IMR-90 (cell line): ENCODE results near the gene AKIRIN2. TPM values are rescaled to one million over a fixed set of nuclear protein-coding genes. Genes with fewer than 3 reads are reported as not detected.
A peak's percentile ranks its signal among the peaks of the same experiment; 100 is the strongest.

Source experiments
- ATAC-seq: fragments of 200-7000 bp; cut with Tn5 transposase; 2 replicates; pipeline ENCODE4 v1.9.1; 2020; ENCODE audit warnings: low read depth, mild to moderate bottlenecking, moderate library complexity
- BruUV-seq: library from RNA; stranded (reverse); fragments of 400-500 nt; replicated peaks from 2 replicates; lab custom pipeline; 2021; lab: Mats Ljungman, UMichigan
- CTCF ChIA-PET: fragments of 300-600 bp; formaldehyde crosslinking; extraction: SDS; loops from one replicate; lab custom pipeline; 2021; ENCODE audit warnings: antibody characterized with exemption; lab: Yijun Ruan, JAX
- POLR2A ChIA-PET: fragments of 300-600 bp; sonication (Branson Sonifier 250); formaldehyde crosslinking; loops from one replicate; lab custom pipeline; 2022; ENCODE audit warnings: antibody characterized with exemption; ENCODE audit not compliant: unreplicated experiment; lab: Charles Lee
- DNase-seq: peaks from one replicate; pipeline ENCODE4 v3.0.0; 2013
- H2AFZ ChIP-seq: replicated peaks from 2 replicates; pipeline ENCODE3; 2013; ENCODE audit warnings: low read length, mild to moderate bottlenecking; ENCODE audit not compliant: poor library complexity
- H2AK5ac ChIP-seq: 2 replicates; pipeline ENCODE4 v1.6.1; 2013; ENCODE audit warnings: low read depth, low read length, inconsistent platforms
- H2AK9ac ChIP-seq: replicated peaks from 2 replicates; pipeline ENCODE3; 2013; ENCODE audit warnings: mild to moderate bottlenecking, low read depth, low read length, moderate library complexity; ENCODE audit not compliant: poor library complexity
- H2BK120ac ChIP-seq: 2 replicates; pipeline ENCODE4 v1.6.1; 2013; ENCODE audit warnings: low read depth, low read length, inconsistent platforms
- H2BK15ac ChIP-seq: 3 replicates; pipeline ENCODE4 v1.6.1; 2013; ENCODE audit warnings: low read depth, low read length, inconsistent platforms
- H2BK20ac ChIP-seq: 2 replicates; pipeline ENCODE4 v1.6.1; 2013; ENCODE audit warnings: low read depth, mild to moderate bottlenecking, inconsistent platforms, low read length, moderate library complexity
- H2BK5ac ChIP-seq: 2 replicates; pipeline ENCODE4 v1.6.1; 2013; ENCODE audit warnings: mild to moderate bottlenecking, low read depth, low read length, inconsistent platforms; ENCODE audit not compliant: poor library complexity, severe bottlenecking
- H3K14ac ChIP-seq: replicated peaks from 2 replicates; pipeline ENCODE4 v1.6.1; 2013; ENCODE audit warnings: low read depth, low read length, inconsistent platforms
- H3K18ac ChIP-seq: 2 replicates; pipeline ENCODE4 v1.6.1; 2013; ENCODE audit warnings: low read depth, low read length, control low read depth
- H3K23ac ChIP-seq: 2 replicates; pipeline ENCODE4 v1.6.1; 2013; ENCODE audit warnings: low read depth, low read length, inconsistent platforms
- H3K27ac ChIP-seq: 2 replicates; pipeline ENCODE4 v1.5.1; 2013; ENCODE audit warnings: mild to moderate bottlenecking, control low read depth, low read length; ENCODE audit not compliant: insufficient read depth
- H3K27me3 ChIP-seq: 2 replicates; pipeline ENCODE4 v1.6.1; 2013; ENCODE audit warnings: low read length; ENCODE audit not compliant: control insufficient read depth, insufficient read depth
- H3K36me3 ChIP-seq: 2 replicates; pipeline ENCODE4 v1.6.1; 2013; ENCODE audit warnings: low read length, mixed read lengths; ENCODE audit not compliant: control insufficient read depth, insufficient read depth
- H3K4ac ChIP-seq: 2 replicates; pipeline ENCODE4 v1.6.1; 2013; ENCODE audit warnings: low read depth, low read length, inconsistent platforms
- H3K4me1 ChIP-seq: 2 replicates; pipeline ENCODE4 v1.6.1; 2013; ENCODE audit warnings: low read length, mixed read lengths; ENCODE audit not compliant: control insufficient read depth, insufficient read depth
- H3K4me2 ChIP-seq: 2 replicates; pipeline ENCODE4 v1.6.1; 2013; ENCODE audit warnings: low read depth, mild to moderate bottlenecking, control low read depth, low read length, moderate library complexity
- H3K4me3 ChIP-seq: 2 replicates; pipeline ENCODE4 v1.5.1; 2013; ENCODE audit warnings: low read depth, mild to moderate bottlenecking, control low read depth, low read length, moderate library complexity; ENCODE audit not compliant: insufficient read depth
- H3K56ac ChIP-seq: 2 replicates; pipeline ENCODE4 v1.6.1; 2013; ENCODE audit warnings: low read length, inconsistent platforms; ENCODE audit not compliant: insufficient read depth; ENCODE audit errors: extremely low read depth
- H3K79me1 ChIP-seq, 2 experiments: 2 replicates each; pipeline ENCODE4 v1.6.1; 2013; ENCODE audit warnings: low read length in 2 of 2, inconsistent platforms in 1 of 2, low read depth in 1 of 2
- H3K9ac ChIP-seq: 2 replicates; pipeline ENCODE4 v1.6.1; 2013; ENCODE audit warnings: low read depth, low read length, control low read depth
- H3K9me1 ChIP-seq: 2 replicates; pipeline ENCODE4 v1.6.1; 2013; ENCODE audit warnings: low read length, inconsistent platforms; ENCODE audit not compliant: insufficient read depth
- H3K9me3 ChIP-seq: 2 replicates; pipeline ENCODE4 v1.6.1; 2013; ENCODE audit warnings: low read length; ENCODE audit not compliant: control insufficient read depth, insufficient read depth
- H4K20me1 ChIP-seq: 2 replicates; pipeline ENCODE4 v1.6.1; 2013; ENCODE audit warnings: low read length, inconsistent platforms; ENCODE audit not compliant: insufficient read depth
- H4K5ac ChIP-seq: 2 replicates; pipeline ENCODE4 v1.6.1; 2013; ENCODE audit warnings: mild to moderate bottlenecking, low read depth, low read length, control low read depth
- H4K8ac ChIP-seq, 2 experiments: 2 replicates each; pipeline ENCODE4 v1.6.1; 2013; ENCODE audit warnings: low read depth in 2 of 2, low read length in 2 of 2, control low read depth in 1 of 2, inconsistent platforms in 1 of 2
- H4K91ac ChIP-seq: 2 replicates; pipeline ENCODE4 v1.6.1; 2013; ENCODE audit warnings: low read depth, low read length, inconsistent platforms; ENCODE audit not compliant: insufficient read depth
- BHLHE40 ChIP-seq: fragments of 150-350 bp; IDR thresholded peaks from 2 replicates; pipeline ENCODE4 v1.6.1; 2016; ENCODE audit warnings: mild to moderate bottlenecking, low read depth, low read length
- FOS ChIP-seq: fragments of 150-350 bp; IDR thresholded peaks from 2 replicates; pipeline ENCODE4 v1.6.1; 2016; ENCODE audit warnings: low read depth, low read length
- MAZ ChIP-seq: IDR thresholded peaks from 2 replicates; pipeline ENCODE4 v1.6.1; 2012; ENCODE audit warnings: low read depth, mild to moderate bottlenecking, low read length, improper control_type of control experiment, moderate library complexity, borderline replicate concordance
- RAD21 ChIP-seq: IDR thresholded peaks from 2 replicates; pipeline ENCODE4 v1.6.1; 2012; ENCODE audit warnings: low read length, improper control_type of control experiment
- dilution Hi-C: fragments of 300-500 bp; cut with HindIII; formaldehyde crosslinking; loops from one replicate; pipeline ENCODE4 v1.14.3; 2018; ENCODE audit warnings: low sequenced_read_pairs; ENCODE audit not compliant: unreplicated experiment
- in situ Hi-C: fragments of 300-500 bp; cut with MboI; formaldehyde crosslinking; loops from 3 replicates; pipeline ENCODE4 v1.14.3; 2019; ENCODE audit warnings: low sequenced_read_pairs, inconsistent platforms, mixed read lengths
- intact Hi-C: fragments of 100-400 bp; cut with micrococcal nuclease; formaldehyde crosslinking; loops from 2 replicates; pipeline ENCODE4 v1.10.0; 2022
- polyA plus RNA-seq, 3 experiments: library from polyadenylated mRNA; depleted of rRNA; stranded (reverse); fragments of >200 nt; gene quantifications; 2 replicates each; pipeline ENCODE4 v1.2.3, GENCODE V29; 2012; ENCODE audit warnings: low replicate concordance in 1 of 3
- total RNA-seq: library from RNA; depleted of rRNA; stranded (reverse); fragments of >200 nt; gene quantifications from 2 replicates; pipeline ENCODE4 v1.2.3, GENCODE V29; 2012
- TF ChIP-seq, protein P1 (sequence below): fragments of 150-350 bp; IDR thresholded peaks from 2 replicates; pipeline ENCODE4 v1.6.1; 2017; ENCODE audit warnings: mild to moderate bottlenecking, antibody characterized with exemption, low read length, low read depth

The AKIRIN2 gene
- total and polyA plus RNA-seq, 2 of the 4 experiments (the other 2 are of a cell fraction), result 7.9 to 26.6 TPM

DNA sequence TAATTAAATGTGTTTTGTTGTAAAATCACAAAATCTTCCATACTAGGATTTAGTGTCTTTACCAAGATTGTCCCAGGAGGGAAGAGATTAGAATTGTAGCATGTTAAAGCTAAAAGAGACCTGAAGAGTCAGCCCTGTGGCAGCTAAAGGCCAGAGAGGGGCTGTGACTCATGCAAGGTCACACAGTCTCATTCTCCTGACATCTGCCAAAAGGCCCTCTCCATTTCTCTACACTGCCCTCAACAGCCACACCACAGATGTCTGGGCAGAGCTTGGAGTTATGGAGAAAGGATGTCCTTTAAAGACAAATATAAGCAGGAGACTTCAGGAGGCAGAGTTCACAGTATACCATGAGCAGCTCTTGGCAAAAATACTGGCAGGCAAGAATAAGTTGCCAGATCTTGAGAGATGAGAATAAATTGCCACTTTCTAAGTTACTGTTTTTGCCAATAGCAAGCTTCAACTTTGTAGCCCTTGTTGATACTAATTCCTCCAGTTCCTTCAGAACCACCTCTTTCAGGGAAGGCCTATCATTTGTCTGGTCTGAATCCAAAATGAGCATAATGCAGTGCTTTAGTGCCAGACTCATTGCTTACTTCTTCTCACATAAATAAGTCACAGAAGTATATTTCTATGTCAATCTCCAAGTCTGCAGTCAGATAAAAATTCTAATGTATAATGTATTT lies 41.7 kb downstream of the AKIRIN2 start:
- peak overlapping the region in 1 of 2 experiments; percentile 53; a peak in 2 of 4 replicates for H4K8ac ChIP-seq
- no peaks in the 10 kb centered on the region for H3K27me3 ChIP-seq
- H3K14ac ChIP-seq, result no peak overlapping the region; the same call in 1 of the 2 replicates
- peak overlapping the region; percentile 76; the same call in 1 of the 2 replicates for H2BK20ac ChIP-seq
- peak; percentile 83 for DNase-seq
- H2AK5ac ChIP-seq, result 0 out of 2 replicates have a peak overlapping the region, but pooled peaks have one; percentile 10
- no peak overlapping the region for H3K4me3 ChIP-seq
- TF ChIP-seq RAD21 (no peak), MAZ (no peak), BHLHE40 (peak; percentile 8; the same call in 1 of the 2 replicates), FOS (peak; percentile 65)
- TF ChIP-seq, protein P1, sequence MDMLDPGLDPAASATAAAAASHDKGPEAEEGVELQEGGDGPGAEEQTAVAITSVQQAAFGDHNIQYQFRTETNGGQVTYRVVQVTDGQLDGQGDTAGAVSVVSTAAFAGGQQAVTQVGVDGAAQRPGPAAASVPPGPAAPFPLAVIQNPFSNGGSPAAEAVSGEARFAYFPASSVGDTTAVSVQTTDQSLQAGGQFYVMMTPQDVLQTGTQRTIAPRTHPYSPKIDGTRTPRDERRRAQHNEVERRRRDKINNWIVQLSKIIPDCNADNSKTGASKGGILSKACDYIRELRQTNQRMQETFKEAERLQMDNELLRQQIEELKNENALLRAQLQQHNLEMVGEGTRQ, result no peak
- H3K9ac ChIP-seq, result no peak overlapping the region
- H3K18ac ChIP-seq, result peak overlapping the region; percentile 56; the same call in 1 of the 2 replicates
- 0 out of 3 replicates have a peak overlapping the region, but pooled peaks have one; percentile 34 for H2BK15ac ChIP-seq
- peak overlapping the region; percentile 21; the same call in 1 of the 2 replicates for H4K5ac ChIP-seq
- peaks cover 20% of the 10 kb centered on the region for H3K4me1 ChIP-seq
- H3K23ac ChIP-seq, result peak overlapping the region; percentile 36; the same call in 1 of the 2 replicates
- H3K27ac ChIP-seq, result peak overlapping the region; percentile 4; the same call in 1 of the 2 replicates
- ChIA-PET POLR2A (no interaction called here), CTCF (no interaction called here)
- BruUV-seq, result no TSS peak
- H3K79me1 ChIP-seq, result peaks cover 2 to 19% of the 10 kb centered on the region in 2 experiments; a peak in 3 of 4 replicates
- no peak overlapping the region for H3K56ac ChIP-seq
- H3K4ac ChIP-seq, result peak overlapping the region; percentile 38; the same call in 1 of the 2 replicates
- no peak overlapping the region for H2AFZ ChIP-seq
- no peak overlapping the region for H3K4me2 ChIP-seq
- dilution Hi-C loops, result no loop called here
- H3K9me1 ChIP-seq, result peaks cover 15% of the 10 kb centered on the region; the same call in 1 of the 2 replicates
- no peaks in the 10 kb centered on the region for H3K9me3 ChIP-seq
- in situ Hi-C loops, result no loop called here
- ATAC-seq, result peak; percentile 81
- H2BK5ac ChIP-seq, result peak overlapping the region; percentile 87
- peak overlapping the region; percentile 27; the same call in 1 of the 2 replicates for H4K91ac ChIP-seq
- no peak overlapping the region for H2AK9ac ChIP-seq
- H3K36me3 ChIP-seq, result peaks cover 2% of the 10 kb centered on the region; the same call in 1 of the 2 replicates
- peak overlapping the region; percentile 70 for H2BK120ac ChIP-seq
- intact Hi-C loops, result no loop called here
- H4K20me1 ChIP-seq, result no peaks in the 10 kb centered on the region
